ENCODE data around the gene SH3GLB1. TPM values are rescaled to one million over a fixed set of nuclear protein-coding genes. Genes with fewer than 3 reads are reported as not detected.
A peak's percentile ranks its signal among the peaks of the same experiment; 100 is the strongest.

The SH3GLB1 gene
- polyA plus RNA-seq, 2 of the 4 experiments (the other 2 are of a cell fraction): 22.2 to 33.9 TPM

GRCh38 chr1:86774305-86775295, 70.2 kb downstream of the SH3GLB1 start:
- FAIRE-seq (no peak), ATAC-seq (peak; percentile 87 to 88), DNase-seq (ENCODE audit: low read depth in 1 of 2, low spot score in 1 of 2) (peak; percentile 40 to 71)
- Histone ChIP-seq H3K4me1 (peaks cover 44% of the 10 kb centered on the region), H3K27ac (peak overlapping the region; percentile 84 to 86), H3K4me2 (peak overlapping the region; percentile 93), H3K4me3 (peak overlapping the region; percentile 26), H3K9me3 (no peaks in the 10 kb centered on the region)
- ChIA-PET CTCF (interaction anchor here (1.2 kb wide), 1 partner anchor 33 kb away, joined by 3 read pairs; no protein-coding TSS in a partner anchor), POLR2A (interaction anchor here (2.5 kb wide), 1 partner anchor 70 kb away, joined by 13 read pairs; the partner anchor contains the start of gene SH3GLB1)
- TF ChIP-seq ZC3H11A (IDR thresholded peaks at IDR 0.05) (no peak), HOXA7 (CRISPR knock-in tag; IDR thresholded peaks at IDR 0.05) (no peak), HEYL (CRISPR knock-in tag; IDR thresholded peaks at IDR 0.05) (no peak), EP300 (IDR thresholded peaks at IDR 0.05) (peak; percentile 70 to 91; a peak in 4 of 5 replicates), TP53 (CRISPR knock-in tag; IDR thresholded peaks at IDR 0.05) (no peak), TFCP2L1 (CRISPR knock-in tag; IDR thresholded peaks at IDR 0.05) (no peak), ZSCAN20 (CRISPR knock-in tag; IDR thresholded peaks at IDR 0.05) (no peak), CHD2 (IDR thresholded peaks at IDR 0.05; ENCODE audit: low read length, partially characterized antibody) (no peak), MAFK (IDR thresholded peaks at IDR 0.05; ENCODE audit: partially characterized antibody) (no peak), CBX2 (IDR thresholded peaks at IDR 0.05; ENCODE audit: borderline replicate concordance, low read depth) (no peak), JUN (IDR thresholded peaks at IDR 0.05) (peak; percentile 56 to 89; a peak in 4 of 5 replicates), POLR2A (IDR thresholded peaks at IDR 0.05; ENCODE audit: low read length) (no peak), FOSL2 (IDR thresholded peaks at IDR 0.05) (peak; percentile 76), FOSL2 (CRISPR knock-in tag; IDR thresholded peaks at IDR 0.05) (no peak), CHD4 (IDR thresholded peaks at IDR 0.05; ENCODE audit: borderline replicate concordance) (no peak), PHF8 (IDR thresholded peaks at IDR 0.05; ENCODE audit: borderline replicate concordance, low read depth) (no peak), MAZ (IDR thresholded peaks at IDR 0.05; ENCODE audit: borderline replicate concordance, low read depth, low read length) (no peak), GATA3 (IDR thresholded peaks at IDR 0.05; ENCODE audit: borderline replicate concordance) (peak; percentile 57; the same call in 1 of the 2 replicates), RAD21 (conservative IDR thresholded peaks at IDR 0.05 in 1 of 2, IDR thresholded peaks at IDR 0.05 in 1 of 2) (no peak), JUNB (IDR thresholded peaks at IDR 0.05) (peak; percentile 86), PBX3 (IDR thresholded peaks at IDR 0.05) (no peak), CEBPB (IDR thresholded peaks at IDR 0.05) (peak; percentile 57 to 92), SMC3 (IDR thresholded peaks at IDR 0.05) (no peak), MYC (IDR thresholded peaks at IDR 0.05; ENCODE audit: borderline replicate concordance, low read length) (no peak), HOXB13 (CRISPR knock-in tag; IDR thresholded peaks at IDR 0.05; ENCODE audit: low read depth) (no peak), EHF (CRISPR knock-in tag; IDR thresholded peaks at IDR 0.05) (no peak), ESRRA (IDR thresholded peaks at IDR 0.05; ENCODE audit: borderline replicate concordance, low read length) (no peak), BHLHE40 (IDR thresholded peaks at IDR 0.05; ENCODE audit: low read depth, low read length) (no peak), KDM5A (IDR thresholded peaks at IDR 0.05) (no peak)
- TF ChIP-seq, protein P1, sequence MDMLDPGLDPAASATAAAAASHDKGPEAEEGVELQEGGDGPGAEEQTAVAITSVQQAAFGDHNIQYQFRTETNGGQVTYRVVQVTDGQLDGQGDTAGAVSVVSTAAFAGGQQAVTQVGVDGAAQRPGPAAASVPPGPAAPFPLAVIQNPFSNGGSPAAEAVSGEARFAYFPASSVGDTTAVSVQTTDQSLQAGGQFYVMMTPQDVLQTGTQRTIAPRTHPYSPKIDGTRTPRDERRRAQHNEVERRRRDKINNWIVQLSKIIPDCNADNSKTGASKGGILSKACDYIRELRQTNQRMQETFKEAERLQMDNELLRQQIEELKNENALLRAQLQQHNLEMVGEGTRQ (IDR thresholded peaks at IDR 0.05): no peak
- TF ChIP-seq, protein P2, sequence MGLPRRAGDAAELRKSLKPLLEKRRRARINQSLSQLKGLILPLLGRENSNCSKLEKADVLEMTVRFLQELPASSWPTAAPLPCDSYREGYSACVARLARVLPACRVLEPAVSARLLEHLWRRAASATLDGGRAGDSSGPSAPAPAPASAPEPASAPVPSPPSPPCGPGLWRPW (IDR thresholded peaks at IDR 0.05): peak; percentile 79; the same call in 1 of the 2 replicates
- TF ChIP-seq, protein P3, sequence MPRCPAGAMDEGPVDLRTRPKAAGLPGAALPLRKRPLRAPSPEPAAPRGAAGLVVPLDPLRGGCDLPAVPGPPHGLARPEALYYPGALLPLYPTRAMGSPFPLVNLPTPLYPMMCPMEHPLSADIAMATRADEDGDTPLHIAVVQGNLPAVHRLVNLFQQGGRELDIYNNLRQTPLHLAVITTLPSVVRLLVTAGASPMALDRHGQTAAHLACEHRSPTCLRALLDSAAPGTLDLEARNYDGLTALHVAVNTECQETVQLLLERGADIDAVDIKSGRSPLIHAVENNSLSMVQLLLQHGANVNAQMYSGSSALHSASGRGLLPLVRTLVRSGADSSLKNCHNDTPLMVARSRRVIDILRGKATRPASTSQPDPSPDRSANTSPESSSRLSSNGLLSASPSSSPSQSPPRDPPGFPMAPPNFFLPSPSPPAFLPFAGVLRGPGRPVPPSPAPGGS (IDR thresholded peaks at IDR 0.05): peak; percentile 71; the same call in 2 of the 3 replicates
- TF ChIP-seq, protein P4, sequence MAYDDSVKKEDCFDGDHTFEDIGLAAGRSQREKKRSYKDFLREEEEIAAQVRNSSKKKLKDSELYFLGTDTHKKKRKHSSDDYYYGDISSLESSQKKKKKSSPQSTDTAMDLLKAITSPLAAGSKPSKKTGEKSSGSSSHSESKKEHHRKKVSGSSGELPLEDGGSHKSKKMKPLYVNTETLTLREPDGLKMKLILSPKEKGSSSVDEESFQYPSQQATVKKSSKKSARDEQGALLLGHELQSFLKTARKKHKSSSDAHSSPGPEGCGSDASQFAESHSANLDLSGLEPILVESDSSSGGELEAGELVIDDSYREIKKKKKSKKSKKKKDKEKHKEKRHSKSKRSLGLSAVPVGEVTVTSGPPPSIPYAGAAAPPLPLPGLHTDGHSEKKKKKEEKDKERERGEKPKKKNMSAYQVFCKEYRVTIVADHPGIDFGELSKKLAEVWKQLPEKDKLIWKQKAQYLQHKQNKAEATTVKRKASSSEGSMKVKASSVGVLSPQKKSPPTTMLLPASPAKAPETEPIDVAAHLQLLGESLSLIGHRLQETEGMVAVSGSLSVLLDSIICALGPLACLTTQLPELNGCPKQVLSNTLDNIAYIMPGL (CRISPR knock-in tag; IDR thresholded peaks at IDR 0.05; ENCODE audit: borderline replicate concordance): no peak
- 33% methylated on average over 10 of the region's 11 CpGs for WGBS (ENCODE audit: missing lambda C conversion rate)

Measured in A549 (cell line).